AG04450 (cell line): ENCODE results near the gene PACSIN1. TPM values are rescaled to one million over a fixed set of nuclear protein-coding genes. Genes with fewer than 3 reads are reported as not detected.

ENCODE experiments used
- CTCF ChIA-PET: fragments of 300-600, 350-600 bp; formaldehyde crosslinking; extraction: SDS; loops from one replicate; lab custom pipeline; 2022; ENCODE audit warnings: antibody characterized with exemption, inconsistent platforms; lab: Charles Lee
- POLR2A ChIA-PET: fragments of 350-600 bp; formaldehyde crosslinking; extraction: SDS; loops from one replicate; lab custom pipeline; 2021; ENCODE audit warnings: antibody characterized with exemption, inconsistent platforms; lab: Yijun Ruan, JAX
- DNase-seq: peaks from one replicate; pipeline ENCODE4 v3.0.0-alpha.2; 2011; ENCODE audit warnings: low read depth, low spot score
- H3K27ac ChIP-seq: one replicate; pipeline ENCODE4 v1.5.1; 2012; ENCODE audit warnings: low read depth, low read length, control low read depth
- H3K27me3 ChIP-seq: one replicate; pipeline ENCODE4 v1.6.0; 2012; ENCODE audit warnings: low read length; ENCODE audit not compliant: control insufficient read depth, insufficient read depth
- H3K4me3 ChIP-seq: 2 replicates; pipeline ENCODE4 v1.5.1; 2011; ENCODE audit warnings: mild to moderate bottlenecking, low read depth, low read length, control low read depth
- H3K9me3 ChIP-seq: 2 replicates; pipeline ENCODE4 v1.5.1; 2012; ENCODE audit warnings: low read length; ENCODE audit not compliant: control insufficient read depth, insufficient read depth
- CTCF ChIP-seq: IDR thresholded peaks from 2 replicates; pipeline ENCODE4 v1.5.1; 2011; ENCODE audit warnings: low read depth, low read length, control low read depth, inconsistent platforms
- polyA plus RNA-seq: library from polyadenylated mRNA; depleted of rRNA; stranded (reverse); fragments of >200 nt; gene quantifications from 2 replicates; pipeline ENCODE4 v1.2.3, GENCODE V29; 2011

PACSIN1 gene
- polyA plus RNA-seq, 1 experiment = not detected

- Histone ChIP-seq H3K27ac (no peak overlapping the region), H3K27me3 (peaks cover 48% of the 10 kb centered on the region), H3K4me3 (peak overlapping the region; percentile 2; the same call in 1 of the 2 replicates), H3K9me3 (no peaks in the 10 kb centered on the region)
- CTCF ChIA-PET = interaction anchor here (0.6 kb wide), 1 partner anchor 12 kb away, joined by 3 read pairs; no protein-coding TSS in a partner anchor
- POLR2A ChIA-PET = no interaction called here
- DNase-seq = peak; percentile 13
- TF ChIP-seq CTCF = 0 out of 2 replicates have a peak, but pooled peaks have one; percentile 5
These were observed 49.0 kb downstream of the PACSIN1 start for GRCh38 chr6:34514593-34515472.

DNA sequence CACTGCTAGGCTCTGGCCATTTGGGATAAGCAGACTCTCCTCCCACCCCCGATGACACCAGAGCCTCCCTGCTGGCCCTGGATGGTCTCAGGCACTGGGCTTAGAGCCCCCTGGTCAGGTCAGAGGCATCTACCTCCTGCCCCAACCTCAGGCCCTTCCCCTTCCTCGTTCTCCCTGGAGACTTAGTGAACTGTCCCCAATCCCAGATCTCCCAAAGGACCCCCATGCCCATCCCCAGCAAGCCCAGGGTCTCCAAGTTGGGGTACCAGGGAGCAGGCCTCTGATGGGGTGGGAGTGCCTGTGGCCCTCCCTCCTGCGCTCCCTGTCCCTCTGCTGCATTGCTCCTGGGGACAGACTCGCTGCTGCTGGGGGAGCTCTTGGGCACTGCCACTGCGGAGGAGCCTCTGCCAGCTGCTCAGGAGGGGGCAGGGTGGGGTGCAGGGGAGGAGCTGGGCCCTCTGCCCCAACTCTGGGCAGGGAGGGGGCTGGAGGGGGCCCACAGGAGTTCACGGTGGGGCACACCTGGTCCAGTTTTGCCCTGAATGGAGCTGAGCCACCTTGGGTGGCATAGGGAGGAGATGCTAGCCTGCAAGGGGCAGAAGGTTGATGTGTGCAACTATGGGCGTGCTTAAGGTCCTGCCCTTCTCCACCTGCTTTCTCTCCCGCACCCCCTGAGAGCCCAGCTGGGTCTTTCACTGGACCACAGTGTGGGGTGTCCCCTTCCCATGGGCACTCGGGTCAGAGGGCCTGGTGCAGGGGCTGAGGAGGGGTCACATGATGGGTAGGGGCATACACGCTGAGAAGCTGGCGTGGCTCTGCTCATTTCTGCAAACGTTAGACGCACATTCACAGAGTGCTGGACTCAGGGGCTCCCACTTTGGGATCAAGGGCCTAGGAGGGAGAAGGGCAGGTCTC is 49.9 kb downstream of the PACSIN1 start:
- peaks cover 43% of the 10 kb centered on the region for H3K27me3 ChIP-seq
- H3K4me3 ChIP-seq = no peak overlapping the region
- CTCF ChIA-PET = no interaction called here
- TF ChIP-seq CTCF = no peak
- POLR2A ChIA-PET = no interaction called here
- no peaks in the 10 kb centered on the region for H3K9me3 ChIP-seq
- no peak overlapping the region for H3K27ac ChIP-seq
- DNase-seq = no peak

DNA sequence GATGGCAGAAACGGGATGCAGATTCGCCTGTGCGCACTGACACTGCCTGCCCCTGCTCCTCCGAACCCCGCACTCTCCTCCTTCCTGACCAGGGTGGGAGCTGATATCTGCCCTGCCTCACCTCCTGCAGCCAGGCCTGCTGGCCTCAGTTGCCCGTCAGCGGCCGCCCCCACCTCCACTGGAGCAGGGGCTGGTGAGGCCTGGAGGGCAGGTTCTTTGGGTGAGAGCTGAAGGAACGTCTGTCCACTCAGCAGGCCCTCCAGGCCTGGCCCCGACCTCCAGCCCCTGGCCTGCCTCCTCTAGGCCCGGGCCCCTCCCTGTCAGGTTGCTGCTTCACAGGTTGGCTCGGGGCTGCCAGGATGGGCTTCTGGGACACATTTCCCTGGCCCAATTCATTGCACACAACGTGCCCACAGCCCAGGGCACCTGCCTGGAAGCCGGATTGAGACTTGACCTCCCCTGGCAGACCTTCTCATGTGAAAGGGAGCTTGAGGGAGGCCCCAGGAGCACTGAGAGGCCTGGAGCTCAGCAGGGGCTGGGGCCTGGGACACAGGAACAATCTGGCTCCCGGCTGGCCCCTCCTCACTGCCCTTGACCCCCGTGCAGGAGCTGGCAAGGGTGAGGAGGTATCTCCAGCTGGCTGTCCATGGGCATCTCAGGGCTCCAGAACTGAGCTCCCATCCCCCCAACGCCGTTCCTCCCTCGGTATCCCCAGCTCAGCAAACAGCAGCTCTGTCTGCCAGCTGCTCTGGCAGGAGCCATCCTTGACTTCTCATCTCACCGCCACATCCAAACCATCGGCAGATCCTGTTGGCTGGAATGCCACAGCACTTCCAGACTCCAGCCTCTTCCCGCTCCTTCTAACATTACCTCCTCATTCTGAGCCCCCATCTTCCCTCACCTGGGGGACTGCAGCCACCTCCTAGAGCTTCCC is 50.8 kb downstream of the PACSIN1 start:
- Histone ChIP-seq H3K27me3 (peaks cover 42% of the 10 kb centered on the region), H3K4me3 (no peak overlapping the region), H3K9me3 (no peaks in the 10 kb centered on the region; the same call in 1 of the 2 replicates), H3K27ac (no peak overlapping the region)
- no peak for TF ChIP-seq CTCF
- POLR2A ChIA-PET = no interaction called here
- no peak for DNase-seq
- CTCF ChIA-PET = interaction anchor here (0.6 kb wide), 1 partner anchor 85 kb away, joined by 3 read pairs; no protein-coding TSS in a partner anchor

- Histone ChIP-seq H3K4me3 (no peak overlapping the region), H3K9me3 (no peaks in the 10 kb centered on the region; the same call in 1 of the 2 replicates), H3K27me3 (peaks cover 37% of the 10 kb centered on the region), H3K27ac (no peak overlapping the region)
- POLR2A ChIA-PET = no interaction called here
- no peak for TF ChIP-seq CTCF
- no peak for DNase-seq
- CTCF ChIA-PET = no interaction called here
These were observed 51.6 kb downstream of the PACSIN1 start for GRCh38 chr6:34517461-34517881.
